GM12875 (cell line): ENCODE results near the gene ADORA1.

Source experiments
- H3K4me3 ChIP-seq: one replicate; pipeline ENCODE4 v1.5.1; 2011; ENCODE audit warnings: low read depth, low read length, control low read depth
- TF ChIP-seq, protein P1 (sequence below): IDR thresholded peaks from 2 replicates; pipeline ENCODE4 v1.5.1; 2011; ENCODE audit warnings: low read depth, mild to moderate bottlenecking, control low read depth, inconsistent platforms, low read length, moderate library complexity, borderline replicate concordance; ENCODE audit not compliant: insufficient read depth

ADORA1 gene

DNA sequence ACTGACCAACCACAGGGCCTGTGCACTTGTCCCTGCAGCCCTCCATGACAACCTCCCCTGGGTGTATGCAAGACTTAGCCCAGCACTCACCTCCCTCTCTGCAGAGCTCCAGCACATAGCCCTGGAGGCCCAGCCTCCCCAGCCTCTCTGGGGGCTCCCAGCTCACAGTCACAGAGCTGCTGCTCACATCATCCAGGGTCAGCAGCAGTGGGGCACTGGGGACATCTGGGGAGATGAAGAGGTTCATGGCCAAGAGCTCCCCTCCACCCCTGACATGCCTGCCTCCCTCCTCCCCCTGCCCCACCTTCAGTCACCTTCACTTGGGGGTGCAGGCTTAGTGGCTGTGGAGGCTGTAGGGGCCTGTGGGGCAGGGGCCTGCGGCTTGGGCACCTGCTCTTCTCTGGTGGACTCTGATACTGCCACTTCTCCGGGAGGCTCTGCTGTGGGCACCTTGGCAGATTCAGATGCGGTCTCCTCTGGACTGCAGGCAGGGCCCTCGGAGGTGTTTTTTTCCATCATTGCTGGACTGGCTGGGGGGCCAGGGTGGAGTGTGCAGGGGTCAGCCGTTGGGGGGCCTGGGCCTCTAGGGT is 47.8 kb downstream of the ADORA1 start, which contains the start of gene MYBPH:
MYBPH (minus strand) TSS at position 590 of the 590 bp plus-strand sequence; CDS start at position 519, 71 bp downstream.
- no peak within 1 kb of the TSS for H3K4me3 ChIP-seq
- TF ChIP-seq, protein P1, sequence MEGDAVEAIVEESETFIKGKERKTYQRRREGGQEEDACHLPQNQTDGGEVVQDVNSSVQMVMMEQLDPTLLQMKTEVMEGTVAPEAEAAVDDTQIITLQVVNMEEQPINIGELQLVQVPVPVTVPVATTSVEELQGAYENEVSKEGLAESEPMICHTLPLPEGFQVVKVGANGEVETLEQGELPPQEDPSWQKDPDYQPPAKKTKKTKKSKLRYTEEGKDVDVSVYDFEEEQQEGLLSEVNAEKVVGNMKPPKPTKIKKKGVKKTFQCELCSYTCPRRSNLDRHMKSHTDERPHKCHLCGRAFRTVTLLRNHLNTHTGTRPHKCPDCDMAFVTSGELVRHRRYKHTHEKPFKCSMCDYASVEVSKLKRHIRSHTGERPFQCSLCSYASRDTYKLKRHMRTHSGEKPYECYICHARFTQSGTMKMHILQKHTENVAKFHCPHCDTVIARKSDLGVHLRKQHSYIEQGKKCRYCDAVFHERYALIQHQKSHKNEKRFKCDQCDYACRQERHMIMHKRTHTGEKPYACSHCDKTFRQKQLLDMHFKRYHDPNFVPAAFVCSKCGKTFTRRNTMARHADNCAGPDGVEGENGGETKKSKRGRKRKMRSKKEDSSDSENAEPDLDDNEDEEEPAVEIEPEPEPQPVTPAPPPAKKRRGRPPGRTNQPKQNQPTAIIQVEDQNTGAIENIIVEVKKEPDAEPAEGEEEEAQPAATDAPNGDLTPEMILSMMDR, result no peak

DNA sequence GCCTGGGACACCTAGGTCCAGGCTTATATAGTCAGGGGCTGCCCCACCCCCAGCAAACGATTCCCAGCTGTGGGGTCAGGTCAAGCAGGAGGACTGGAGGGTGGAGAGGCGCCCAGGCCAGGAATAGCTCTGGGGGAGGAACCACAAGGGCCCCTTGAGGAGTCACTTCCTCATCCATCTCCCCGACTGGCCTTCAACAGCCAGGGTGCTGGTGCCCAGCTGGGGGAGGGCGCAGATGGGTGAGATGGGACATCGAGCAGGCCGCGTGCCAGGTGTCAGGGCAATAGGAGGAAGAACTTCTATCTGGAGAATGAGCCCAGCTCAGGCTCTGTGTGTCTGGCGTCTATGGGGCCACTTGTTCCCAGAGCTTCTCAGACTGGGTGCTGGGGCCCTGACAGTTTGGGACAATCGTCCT is 48.3 kb downstream of the ADORA1 start:
- no peak overlapping the region for H3K4me3 ChIP-seq
- TF ChIP-seq, protein P1, result no peak

DNA sequence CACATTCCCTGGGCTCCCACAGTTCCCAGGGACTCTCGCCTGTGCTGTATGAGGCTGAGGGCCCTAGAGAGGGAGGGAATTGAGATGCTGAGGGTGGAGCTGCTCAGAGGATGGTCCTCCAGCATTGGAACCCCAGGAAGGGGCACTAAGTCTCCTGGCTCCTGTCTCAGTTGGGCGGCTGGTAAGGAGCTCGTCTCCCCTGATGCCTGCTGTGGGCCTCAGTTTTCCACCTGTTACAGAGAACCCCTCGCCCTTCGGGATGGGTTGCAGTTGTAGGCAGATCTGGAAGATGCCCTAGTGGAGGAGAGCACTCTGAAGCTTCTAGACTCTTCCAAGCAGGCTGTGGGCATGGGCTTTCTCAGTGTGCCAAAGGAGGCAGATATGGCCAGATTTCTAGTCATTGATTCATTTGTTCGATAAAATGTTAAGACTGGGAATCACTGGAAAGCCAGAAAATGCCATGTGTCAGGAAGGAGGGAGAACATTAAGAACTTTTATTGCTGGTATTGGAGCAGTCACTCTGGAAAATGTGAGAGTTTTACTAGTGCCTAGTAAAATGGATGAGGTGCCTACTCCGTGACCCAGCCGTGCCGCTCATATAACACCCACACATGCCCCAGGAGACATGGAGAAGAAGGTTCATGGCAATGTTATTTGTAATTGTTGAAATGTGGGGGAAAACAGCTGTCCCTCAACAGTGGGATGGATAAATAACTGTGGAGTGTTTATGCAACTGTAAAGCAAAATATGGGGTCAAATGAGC is 48.9 kb downstream of the ADORA1 start:
- TF ChIP-seq, protein P1, result no peak
- no peak overlapping the region for H3K4me3 ChIP-seq

- TF ChIP-seq, protein P1, result no peak
- no peak overlapping the region for H3K4me3 ChIP-seq
Measured at GRCh38 chr1:203177036-203177405, 49.5 kb downstream of the ADORA1 start.

GRCh38 chr1:203177470-203178039 is 50.0 kb downstream of the ADORA1 start:
- TF ChIP-seq, protein P1, result no peak
- no peak overlapping the region for H3K4me3 ChIP-seq

DNA sequence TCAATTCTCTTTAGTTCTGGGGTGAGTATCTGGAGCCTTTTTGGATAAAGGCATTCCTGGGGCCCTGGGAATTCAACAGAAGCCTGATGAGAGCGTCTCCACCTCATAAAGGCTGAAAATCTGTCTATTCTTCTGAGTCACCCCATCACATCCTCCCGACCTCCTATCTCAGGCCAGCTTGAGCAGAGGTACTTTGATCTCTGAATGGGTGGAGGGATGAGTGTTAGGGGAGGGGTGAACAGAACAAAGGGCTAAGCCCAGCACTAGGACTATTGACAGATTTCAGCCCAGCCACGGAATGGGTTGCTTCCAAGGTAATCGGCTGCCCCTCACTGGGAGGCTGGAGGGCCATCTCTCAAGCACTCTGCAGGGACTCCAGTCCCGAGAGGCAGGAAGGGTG is 50.6 kb downstream of the ADORA1 start:
- H3K4me3 ChIP-seq, result no peak overlapping the region
- TF ChIP-seq, protein P1, result no peak
